OCI-LY7 (cell line): ENCODE data around the gene TIGIT. TPM values are rescaled to one million over a fixed set of nuclear protein-coding genes. Genes with fewer than 3 reads are reported as not detected.

ENCODE experiments used
- BruUV-seq: library from RNA; stranded (reverse); fragments of 400-500 nt; replicated peaks from 2 replicates; lab custom pipeline; 2021; lab: Mats Ljungman, UMichigan
- CTCF ChIA-PET: fragments of 300-600 bp; sonication (Branson Sonifier 250); formaldehyde crosslinking; loops from one replicate; lab custom pipeline; 2022; ENCODE audit warnings: antibody characterized with exemption; ENCODE audit not compliant: unreplicated experiment; lab: Charles Lee
- POLR2A ChIA-PET: fragments of 300-600 bp; sonication (Branson Sonifier 250); formaldehyde crosslinking; loops from one replicate; lab custom pipeline; 2022; ENCODE audit warnings: antibody characterized with exemption; lab: Charles Lee
- DNase-seq: peaks from one replicate; pipeline ENCODE4 v3.0.0-alpha.2; 2015; ENCODE audit warnings: low spot score
- H2AFZ ChIP-seq: fragments of 200-600 bp; sonication (generic), shearing (Covaris generic); 2 replicates; pipeline ENCODE4 v1.6.1; 2014; ENCODE audit warnings: mild to moderate bottlenecking, antibody characterized with exemption, low read length, moderate library complexity
- H3K27ac ChIP-seq: fragments of 200-600 bp; sonication (generic); 2 replicates; pipeline ENCODE4 v1.5.1; 2014; ENCODE audit warnings: mixed run types, low read depth, mild to moderate bottlenecking, moderate library complexity, low read length, inconsistent platforms; ENCODE audit not compliant: poor library complexity, severe bottlenecking
- H3K36me3 ChIP-seq: fragments of 200-600 bp; sonication (generic); 2 replicates; pipeline ENCODE4 v1.6.1; 2014; ENCODE audit warnings: mild to moderate bottlenecking, antibody characterized with exemption, low read length, moderate library complexity, mixed read lengths; ENCODE audit not compliant: insufficient read depth
- H3K4me1 ChIP-seq: fragments of 200-600 bp; sonication (generic); 2 replicates; pipeline ENCODE4 v1.5.1; 2014; ENCODE audit warnings: mild to moderate bottlenecking, low read length; ENCODE audit not compliant: insufficient read depth, poor library complexity, severe bottlenecking
- H3K4me2 ChIP-seq: fragments of 200-600 bp; sonication (generic); 2 replicates; pipeline ENCODE4 v1.6.1; 2014; ENCODE audit warnings: mild to moderate bottlenecking, low read length
- H3K4me3 ChIP-seq: fragments of 200-600 bp; sonication (generic); 2 replicates; pipeline ENCODE4 v1.5.1; 2014; ENCODE audit warnings: mild to moderate bottlenecking, low read depth, low read length; ENCODE audit not compliant: poor library complexity, severe bottlenecking
- H3K79me2 ChIP-seq: fragments of 200-600 bp; sonication (generic); 2 replicates; pipeline ENCODE4 v1.6.1; 2016; ENCODE audit warnings: low read depth, mild to moderate bottlenecking, low read length, moderate library complexity, mixed read lengths; ENCODE audit not compliant: insufficient read depth
- H3K9me2 ChIP-seq: fragments of 200-600 bp; sonication (generic); 2 replicates; pipeline ENCODE4 v1.6.1; 2016; ENCODE audit warnings: mild to moderate bottlenecking, low read length, mixed read lengths; ENCODE audit not compliant: insufficient read depth
- H3K9me3 ChIP-seq: fragments of 200-600 bp; sonication (generic); 2 replicates; pipeline ENCODE4 v1.6.1; 2014; ENCODE audit warnings: mild to moderate bottlenecking, mixed run types, low read length, mixed read lengths
- H4K20me1 ChIP-seq: fragments of 200-600 bp; sonication (generic); 2 replicates; pipeline ENCODE4 v1.6.1; 2014; ENCODE audit warnings: mild to moderate bottlenecking, antibody characterized with exemption, low read length, moderate library complexity, mixed read lengths; ENCODE audit not compliant: insufficient read depth
- CTCF ChIP-seq: fragments of 200-600 bp; sonication (generic); conservative IDR thresholded peaks from 2 replicates; pipeline ENCODE4 v1.5.1; 2014; ENCODE audit warnings: mild to moderate bottlenecking, antibody characterized with exemption, low read length, moderate library complexity, mixed read lengths
- EZH2phosphoT487 ChIP-seq: fragments of 200-600 bp; sonication (generic); IDR thresholded peaks from 2 replicates; pipeline ENCODE4 v1.6.1; 2018; ENCODE audit warnings: low read depth, borderline replicate concordance, mild to moderate bottlenecking, mixed run types, antibody characterized with exemption, low read length, moderate library complexity, mixed read lengths
- intact Hi-C: fragments of 100-400 bp; cut with micrococcal nuclease; formaldehyde crosslinking; loops from one replicate; pipeline ENCODE4 v1.10.0; 2022; ENCODE audit not compliant: unreplicated experiment
- total RNA-seq, 2 experiments: library from RNA; depleted of rRNA in 1 of 2; stranded (reverse); fragments of >200 nt in 1 of 2; shearing (Covaris generic) in 1 of 2; gene quantifications; 2 replicates each; pipeline ENCODE4 v1.2.3, GENCODE V29; 2014 to 2022

Gene TIGIT
- total RNA-seq, 2 experiments from 2014 or later = 0.35 to 2.3 TPM

GRCh38 chr3:114338651-114339357 is 45.0 kb downstream of the TIGIT start:
- TF ChIP-seq EZH2phosphoT487 (no peak), CTCF (no peak)
- Histone ChIP-seq H3K27ac (no peak overlapping the region), H3K4me3 (no peak overlapping the region), H3K4me1 (no peaks in the 10 kb centered on the region), H3K9me3 (no peaks in the 10 kb centered on the region), H4K20me1 (no peaks in the 10 kb centered on the region), H3K36me3 (no peaks in the 10 kb centered on the region), H3K9me2 (no peaks in the 10 kb centered on the region), H3K79me2 (no peaks in the 10 kb centered on the region), H2AFZ (no peak overlapping the region), H3K4me2 (no peak overlapping the region)
- POLR2A ChIA-PET = interaction anchor here (1.1 kb wide), 1 partner anchor 9 kb away, joined by 3 read pairs; no protein-coding TSS in a partner anchor
- CTCF ChIA-PET = no interaction called here
- no TSS peak for BruUV-seq
- intact Hi-C loops = loop anchor here (10.0 kb wide), 1 partner anchor 184 kb away; no protein-coding TSS in a partner anchor
- no peak for DNase-seq

GRCh38 chr3:114344492-114344891 is 50.7 kb downstream of the TIGIT start:
- intact Hi-C loops = no loop called here

More at GRCh38 chr3:114344492-114344891, 50.7 kb downstream of the TIGIT start:
- no peaks in the 10 kb centered on the region for H3K9me3 ChIP-seq
- H3K4me3 ChIP-seq = no peak overlapping the region
- CTCF ChIA-PET = no interaction called here
- H3K36me3 ChIP-seq = no peaks in the 10 kb centered on the region
- BruUV-seq = no TSS peak
- H3K79me2 ChIP-seq = no peaks in the 10 kb centered on the region
- no peaks in the 10 kb centered on the region for H3K4me1 ChIP-seq
- H3K27ac ChIP-seq = no peak overlapping the region
- no peaks in the 10 kb centered on the region for H3K9me2 ChIP-seq
- no peak overlapping the region for H2AFZ ChIP-seq
- no peak for DNase-seq
- TF ChIP-seq EZH2phosphoT487 (no peak), CTCF (no peak)
- no peak overlapping the region for H3K4me2 ChIP-seq
- POLR2A ChIA-PET = no interaction called here
- no peaks in the 10 kb centered on the region for H4K20me1 ChIP-seq
